ENCODE results near the gene PRELP. TPM values are rescaled to one million over a fixed set of nuclear protein-coding genes. Genes with fewer than 3 reads are reported as not detected.

The PRELP gene
- total and polyA plus RNA-seq, 9 of the 15 experiments (the other 6 are each of a cell fraction or from before 2014, with no cell fraction given), result 0.04 TPM; not detected in 8

GRCh38 chr1:203470240-203470639 is 5.4 kb upstream of the PRELP start:
- WGBS (ENCODE audit: insufficient coverage, low coverage, missing lambda C conversion rate), result 0% methylated on average over 5 of the region's 5 CpGs
- in situ Hi-C loops (cut with MboI), result no loop called here
- no peaks in the 10 kb centered on the region for H3K79me2 ChIP-seq (ENCODE audit: control insufficient read depth, insufficient read depth, low read length)
- H3K4me1 ChIP-seq (replicated peaks in 1 of 2; ENCODE audit: control insufficient read depth in 2 of 2, insufficient read depth in 2 of 2, low read length in 2 of 2), result no peaks in the 10 kb centered on the region
- H3K4me2 ChIP-seq (ENCODE audit: insufficient read depth, low read length), result no peak overlapping the region
- H3K4me3 ChIP-seq, result no peak overlapping the region
- no peaks in the 10 kb centered on the region for H3K9me3 ChIP-seq (replicated peaks; ENCODE audit: control insufficient read depth, insufficient read depth, low read depth, low read length)
- peaks cover 6% of the 10 kb centered on the region for H4K20me1 ChIP-seq (replicated peaks; ENCODE audit: control insufficient read depth, insufficient read depth, low read length)
- no peak overlapping the region for H2AFZ ChIP-seq (ENCODE audit: low read depth, low read length)
- H3K27me3 ChIP-seq (ENCODE audit: control insufficient read depth in 2 of 2, insufficient read depth in 2 of 2, low read length in 2 of 2), result peaks cover 34 to 73% of the 10 kb centered on the region in 2 experiments
- H3K27ac ChIP-seq (ENCODE audit: extremely low read depth, low read depth, low read length), result no peak overlapping the region
- FAIRE-seq, result no peak
- DNase-seq (ENCODE audit: extremely low read depth in 1 of 4, low spot score in 3 of 4), result no peak
- ATAC-seq, result no peak
- CTCF ChIA-PET (ENCODE audit: low intra/inter-chr PET ratio), result no interaction called here
- intact Hi-C loops (cut with micrococcal nuclease), result no loop called here
- no peaks in the 10 kb centered on the region for H3K9me1 ChIP-seq (ENCODE audit: control insufficient read depth, insufficient read depth, low read length)
- TF ChIP-seq NFIC (IDR thresholded peaks at IDR 0.05) (peak; percentile 75), NFIX (CRISPR knock-in tag; IDR thresholded peaks at IDR 0.05; ENCODE audit: low read depth) (0 out of 2 replicates have a peak, but pooled peaks have one; percentile 13), NBN (IDR thresholded peaks at IDR 0.05; ENCODE audit: low read depth) (no peak), PHF21A (IDR thresholded peaks at IDR 0.05; ENCODE audit: borderline replicate concordance, low read depth) (no peak), DACH1 (IDR thresholded peaks at IDR 0.05; ENCODE audit: partially characterized antibody) (no peak), KAT2B (IDR thresholded peaks at IDR 0.05; ENCODE audit: low read depth, low read length) (no peak), GABPB2 (CRISPR knock-in tag; conservative IDR thresholded peaks at IDR 0.05) (no peak), RREB1 (CRISPR knock-in tag; IDR thresholded peaks at IDR 0.05) (no peak), SOX6 (IDR thresholded peaks at IDR 0.05) (no peak), YBX1 (IDR thresholded peaks at IDR 0.05) (no peak), HMG20A (CRISPR knock-in tag; conservative IDR thresholded peaks at IDR 0.05) (no peak), NCOR1 (IDR thresholded peaks at IDR 0.05) (no peak), SNRNP70 (optimal IDR thresholded peaks at IDR 0.05; ENCODE audit: low read depth, low read length) (no peak)
- no peak overlapping the region for H3K9ac ChIP-seq (ENCODE audit: insufficient read depth in 1 of 2, low read depth in 2 of 2, low read length in 2 of 2)
- no peaks in the 10 kb centered on the region for H3K36me3 ChIP-seq (ENCODE audit: control insufficient read depth, insufficient read depth, low read length)
- POLR2A ChIA-PET, result interaction anchor here (1.2 kb wide), 1 partner anchor 10 kb away, joined by 4 read pairs; no protein-coding TSS in a partner anchor
- no TSS peak for BruUV-seq (replicated peaks)
